Heart left ventricle (tissue), 16 donors: ENCODE results near the gene PACRG. TPM values are rescaled to one million over a fixed set of nuclear protein-coding genes. Genes with fewer than 3 reads are reported as not detected.

ENCODE experiments used
- ATAC-seq, 4 donors: fragments of 200-7000 bp; cut with Tn5 transposase; one replicate each; pipeline ENCODE4 v1.9.1; 2020 to 2022; ENCODE audit warnings: moderate library complexity in 4 of 4, mild to moderate bottlenecking in 3 of 4, moderate number of reproducible peaks in 1 of 4
- DNase-seq, 5 donors: peaks; one replicate each; pipeline ENCODE4 v3.0.0-alpha.2; 2020
- H3K27ac ChIP-seq, 12 donors: fragments of 200-600 bp; sonication (generic) in 4 of 12; one replicate each; pipeline versions ENCODE4 v1.5.0 to v1.8.0; 2016 to 2022; ENCODE audit warnings: mild to moderate bottlenecking in 2 of 12
- H3K27me3 ChIP-seq, 9 donors: fragments of 200-600 bp; sonication (generic) in 2 of 9; one replicate each; pipeline versions ENCODE4 v1.5.1 to v1.8.0; 2016 to 2022; ENCODE audit warnings: mild to moderate bottlenecking in 3 of 9
- H3K36me3 ChIP-seq, 9 donors: fragments of 200-600 bp; sonication (generic) in 2 of 9; one replicate each; pipeline versions ENCODE4 v1.5.0 to v1.8.0; 2018 to 2022; ENCODE audit warnings: mild to moderate bottlenecking in 2 of 9
- H3K4me1 ChIP-seq, 12 donors: fragments of 200-600 bp; sonication (generic) in 4 of 12; one replicate each; pipeline versions ENCODE4 v1.5.0 to v1.8.0; 2016 to 2022; ENCODE audit warnings: mild to moderate bottlenecking in 3 of 12
- H3K4me3 ChIP-seq, 12 donors: fragments of 200-600 bp; sonication (generic) in 4 of 12; one replicate each; pipeline versions ENCODE4 v1.5.0 to v1.8.0; 2017 to 2022; ENCODE audit warnings: mild to moderate bottlenecking in 9 of 12, moderate library complexity in 4 of 12
- H3K9me3 ChIP-seq, 12 donors: fragments of 200-600 bp; sonication (generic) in 4 of 12; one replicate each; pipeline versions ENCODE4 v1.5.0 to v1.8.0; 2016 to 2022; ENCODE audit warnings: mild to moderate bottlenecking in 1 of 12
- POLR2A ChIP-seq, 2 donors: fragments of 450-650 bp; IDR thresholded peaks; one replicate each; pipeline ENCODE4 v1.6.1; 2017; ENCODE audit warnings: antibody characterized with exemption in 2 of 2, mild to moderate bottlenecking in 2 of 2, moderate library complexity in 2 of 2
- WGBS, 4 donors: extraction: QIAGEN DNeasy Blood & Tissue Kit in 2 of 4; methylation state at CpG; one replicate each; pipeline versions ENCODE4 v1.1.5 to v1.1.7; 2013 to 2018; 5-methylcytosine and 5-hydroxymethylcytosine counted together
- intact Hi-C, 10 donors: fragments of 100-400 bp; cut with DNase I; formaldehyde crosslinking; loops; one replicate each; pipeline versions ENCODE4 v1.11.1 to v1.14.2; 2022
- polyA plus RNA-seq, 2 donors: library from polyadenylated mRNA; stranded (reverse); fragments of 200-250 nt; gene quantifications; one replicate each; pipeline ENCODE4 v1.2.3, GENCODE V29; 2013
- total RNA-seq, 9 donors: library from RNA; depleted of rRNA in 2 of 9; stranded (reverse); fragments of >200 nt in 2 of 9; fragmentation: NEBNext Ultra II Directional in 3 of 9; extraction: Animal tissue kit (Norgen Biotek cat#: 25700) in 3 of 9; gene quantifications; one replicate each; pipeline versions ENCODE4 v1.1.0 to v1.2.4, GENCODE V29; 2016 to 2023
- TF ChIP-seq, protein P1 (sequence below), 12 donors: fragments of 200-600 bp; sonication (generic) in 4 of 12; IDR thresholded peaks; one replicate each; pipeline versions ENCODE4 v1.5.0 to v1.8.0; 2018 to 2022; ENCODE audit warnings: antibody characterized with exemption in 12 of 12, mild to moderate bottlenecking in 5 of 12
- donor health status: ischemic (EF 13 %, LVEDD 7.1; RV severe dilation, severe dysfunction).
- donor health status: healthy with polysubstance abuse.
- donor health status: DM: no; HTN: yes; CAD: no.
- donor health status: DM: no; HTN: no; CAD: no.
- donor health status: ischemic (EF 25% LVEDD 6.9; RV normal size, moderate dysfunction).
- donor health status: ischemic (EF 25% LVEDD 5.7; RV mildly dilated, moderate dysfunction).
- donor health status: healthy.
- donor health status: DM: yes; HTN: yes; CAD: no.
- donor health status: ischemic (EF 35%, LVEDD 5.7; RV mildly dilated, moderate dysfunction).
- donor health status: nonischemic (EF 11% LVEDD 7.7; RV severe dilation, severe dysfunction).
- donor health status: DM: yes; HTN: yes; CAD: no.
- donor health status: PGD.
- donor health status: ischemic (EF 29% LVEDD 5.4; RV normal size, mild dysfunction).
- donor health status: nonischemic (EF 23%, LVEDD 6.1; RV moderate dilation, normal function).

PACRG gene
- total and polyA plus RNA-seq, 11 donors = 2.0 to 83.3 (median 11.8) TPM

DNA sequence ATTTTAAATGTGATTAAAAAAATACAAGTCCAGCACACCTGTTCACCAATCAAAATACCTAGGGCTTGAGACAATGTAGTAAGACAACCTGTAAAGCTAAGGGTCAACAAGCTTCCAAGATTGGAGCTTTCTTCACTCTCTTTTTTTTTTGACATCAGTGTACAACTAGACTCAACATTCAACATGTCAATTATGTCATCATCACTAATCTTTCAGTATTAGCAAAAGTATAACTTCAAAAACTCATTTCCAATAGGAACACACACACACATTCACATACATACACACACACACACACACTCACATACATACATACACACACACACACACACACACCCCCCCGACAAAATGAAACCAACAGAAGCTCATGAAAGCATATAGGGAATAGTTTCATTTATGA, 26.2 kb upstream of the PACRG start:
- ATAC-seq (no peak), DNase-seq (no peak)
- Histone ChIP-seq H3K27ac (no peak overlapping the region), H3K9me3 (no peaks in the 10 kb centered on the region), H3K27me3 (no peaks in the 10 kb centered on the region), H3K36me3 (no peaks in the 10 kb centered on the region), H3K4me1 (peaks cover 4 to 23% (median 12%) of the 10 kb centered on the region in 12 donors), H3K4me3 (no peak overlapping the region)
- TF ChIP-seq, protein P1, sequence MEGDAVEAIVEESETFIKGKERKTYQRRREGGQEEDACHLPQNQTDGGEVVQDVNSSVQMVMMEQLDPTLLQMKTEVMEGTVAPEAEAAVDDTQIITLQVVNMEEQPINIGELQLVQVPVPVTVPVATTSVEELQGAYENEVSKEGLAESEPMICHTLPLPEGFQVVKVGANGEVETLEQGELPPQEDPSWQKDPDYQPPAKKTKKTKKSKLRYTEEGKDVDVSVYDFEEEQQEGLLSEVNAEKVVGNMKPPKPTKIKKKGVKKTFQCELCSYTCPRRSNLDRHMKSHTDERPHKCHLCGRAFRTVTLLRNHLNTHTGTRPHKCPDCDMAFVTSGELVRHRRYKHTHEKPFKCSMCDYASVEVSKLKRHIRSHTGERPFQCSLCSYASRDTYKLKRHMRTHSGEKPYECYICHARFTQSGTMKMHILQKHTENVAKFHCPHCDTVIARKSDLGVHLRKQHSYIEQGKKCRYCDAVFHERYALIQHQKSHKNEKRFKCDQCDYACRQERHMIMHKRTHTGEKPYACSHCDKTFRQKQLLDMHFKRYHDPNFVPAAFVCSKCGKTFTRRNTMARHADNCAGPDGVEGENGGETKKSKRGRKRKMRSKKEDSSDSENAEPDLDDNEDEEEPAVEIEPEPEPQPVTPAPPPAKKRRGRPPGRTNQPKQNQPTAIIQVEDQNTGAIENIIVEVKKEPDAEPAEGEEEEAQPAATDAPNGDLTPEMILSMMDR (IDR thresholded peaks at IDR 0.05) = no peak
- TF ChIP-seq POLR2A (IDR thresholded peaks at IDR 0.05) = no peak
- intact Hi-C loops = no loop called here
- WGBS, 4 donors = 82 to 96% (median 87%) methylated on average over 1 of the region's 1 CpG

DNA sequence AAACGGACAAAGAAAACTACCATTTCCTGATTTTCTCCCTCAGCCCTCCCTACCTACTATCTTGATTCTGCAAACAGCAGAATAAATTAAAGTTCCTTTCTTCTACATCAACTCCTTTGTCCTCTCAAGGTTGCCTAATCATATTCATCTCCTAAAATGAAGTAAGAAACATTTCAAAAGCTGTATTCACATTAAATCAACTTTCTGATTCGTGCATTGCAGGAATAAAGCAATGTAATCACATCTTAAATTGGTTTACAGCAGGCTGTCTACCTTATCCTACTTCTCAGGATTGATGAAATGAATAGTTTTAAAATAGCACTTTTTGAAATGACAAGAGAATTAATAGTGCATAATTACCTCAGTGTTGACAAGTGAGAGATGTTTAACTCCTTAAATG, 25.3 kb upstream of the PACRG start:
- intact Hi-C loops = no loop called here
- WGBS, 4 donors = 80 to 92% (median 83%) methylated on average over 2 of the region's 2 CpGs
- no peaks in the 10 kb centered on the region for H3K36me3 ChIP-seq
- TF ChIP-seq POLR2A (IDR thresholded peaks at IDR 0.05) = no peak
- TF ChIP-seq, protein P1 (IDR thresholded peaks at IDR 0.05) = no peak
- no peak overlapping the region for H3K4me3 ChIP-seq
- H3K9me3 ChIP-seq = no peaks in the 10 kb centered on the region
- H3K4me1 ChIP-seq = peaks cover 4 to 30% (median 19%) of the 10 kb centered on the region in 12 donors
- no peaks in the 10 kb centered on the region for H3K27me3 ChIP-seq
- ATAC-seq = no peak
- DNase-seq = no peak
- H3K27ac ChIP-seq = no peak overlapping the region

DNA sequence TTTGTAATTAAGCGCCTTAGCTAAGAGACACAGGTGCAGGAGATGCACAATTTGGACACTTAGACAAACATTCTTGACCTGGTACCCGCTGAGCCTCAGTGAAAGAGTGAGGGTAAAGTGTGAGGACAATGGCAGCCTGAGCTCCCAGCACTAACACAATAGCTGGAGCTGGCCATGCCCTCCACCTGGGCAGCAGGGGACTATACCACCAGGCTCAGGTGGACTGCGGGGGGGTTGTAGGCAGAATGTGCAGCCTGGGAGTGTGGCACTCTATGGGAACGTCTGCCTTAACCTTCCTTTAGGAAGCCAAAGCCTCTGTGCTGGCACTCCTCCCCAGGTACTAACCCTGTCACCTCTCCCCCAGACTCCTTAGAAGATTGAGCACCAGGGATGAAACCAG, 23.8 kb upstream of the PACRG start:
- no peak for TF ChIP-seq POLR2A (IDR thresholded peaks at IDR 0.05)
- TF ChIP-seq, protein P1 (IDR thresholded peaks at IDR 0.05) = no peak
- ATAC-seq = peak in 1 of 4 donors; percentile 27
- peaks cover 4 to 29% (median 19%) of the 10 kb centered on the region in 12 donors for H3K4me1 ChIP-seq
- intact Hi-C loops = no loop called here
- H3K4me3 ChIP-seq = no peak overlapping the region
- H3K27ac ChIP-seq = no peak overlapping the region
- no peaks in the 10 kb centered on the region for H3K27me3 ChIP-seq
- no peaks in the 10 kb centered on the region for H3K9me3 ChIP-seq
- 91 to 100% (median 95%) methylated on average over 4 of the region's 4 CpGs for WGBS, 4 donors
- DNase-seq = no peak
- no peaks in the 10 kb centered on the region for H3K36me3 ChIP-seq

DNA sequence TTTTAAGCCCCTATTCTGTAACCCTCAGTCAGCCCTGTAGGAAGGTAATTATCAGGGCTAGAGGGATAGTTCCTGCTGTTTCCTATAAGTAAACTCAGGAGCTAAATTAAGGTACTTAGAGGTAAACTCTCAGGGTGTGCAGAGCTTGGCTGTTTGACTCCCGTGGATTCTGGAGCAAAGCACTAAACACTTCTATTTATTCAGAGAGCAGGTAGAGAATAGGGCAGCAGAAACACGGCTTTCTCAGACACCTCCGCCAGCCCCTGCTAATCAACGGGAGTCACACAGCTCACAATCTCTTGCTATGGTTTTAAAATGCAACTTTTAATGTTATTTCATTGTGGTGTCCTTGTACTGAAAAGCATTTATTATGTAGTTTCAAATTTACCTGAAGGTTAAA, 22.0 kb upstream of the PACRG start:
- Histone ChIP-seq H3K9me3 (no peaks in the 10 kb centered on the region), H3K4me3 (peak overlapping the region in 7 of 12 donors; percentile 9 to 43 (median 28)), H3K27ac (peak overlapping the region; percentile 62 to 86 (median 76)), H3K4me1 (peaks cover 4 to 29% (median 19%) of the 10 kb centered on the region in 12 donors), H3K36me3 (no peaks in the 10 kb centered on the region), H3K27me3 (no peaks in the 10 kb centered on the region)
- intact Hi-C loops = loop anchor here in 2 of 10 donors (2.0 to 5.0 kb wide), 2 partner anchors 21 to 33 kb away; partner anchors contain the start of genes PACRG (in 1 of the 2) and PRKN (in 1 of the 2)
- ATAC-seq (peak in 1 of 4 donors; percentile 12), DNase-seq (no peak)
- WGBS, 4 donors = 35 to 66% (median 45%) methylated on average over 4 of the region's 4 CpGs
- no peak for TF ChIP-seq POLR2A (IDR thresholded peaks at IDR 0.05)
- TF ChIP-seq, protein P1 (IDR thresholded peaks at IDR 0.05) = no peak
